ENCODE measurements around the gene IL15RA.
"Not testable (repeated sequence)": the region's sequence is repeated elsewhere in the genome, so short reads cannot be mapped to it uniquely, and the experiment has no call there.

Gene IL15RA

DNA sequence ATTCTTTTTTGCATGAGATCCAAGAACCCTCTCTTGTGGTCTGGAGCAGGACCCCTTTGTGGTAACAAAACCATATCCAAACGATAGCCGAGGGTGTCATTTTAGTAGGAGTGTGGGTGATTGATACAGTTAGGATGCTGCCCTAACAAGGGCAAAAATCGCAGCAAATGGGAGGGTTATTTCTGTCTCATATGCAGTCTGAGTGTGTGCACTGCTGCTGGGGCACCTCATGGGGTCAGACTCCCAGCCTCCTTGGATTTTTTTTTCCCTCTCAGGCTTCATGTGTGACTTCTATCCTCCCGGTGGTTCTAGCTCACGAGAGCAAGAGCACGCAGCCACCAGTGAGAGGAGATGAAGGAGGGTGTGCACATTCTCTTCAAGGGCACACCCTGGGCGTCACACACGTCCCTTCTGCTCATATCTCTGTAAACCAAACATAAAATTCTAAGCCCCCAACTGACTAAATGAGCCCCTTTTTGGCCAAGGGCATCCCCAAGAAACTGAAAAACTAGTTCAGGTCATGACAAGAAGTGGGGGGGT is 28.6 kb upstream of the IL15RA start:
- Histone ChIP-seq H3K36me3 (ENCODE audit: control insufficient read depth, insufficient read depth, low read length) (no peaks in the 10 kb centered on the region), H3K27ac (ENCODE audit: low read length) (no peak overlapping the region), H3K9me3 (ENCODE audit: control insufficient read depth, insufficient read depth, low read length) (no peaks in the 10 kb centered on the region), H3K4me1 (ENCODE audit: control insufficient read depth, insufficient read depth, low read length) (no peaks in the 10 kb centered on the region), H3K27me3 (ENCODE audit: control insufficient read depth, insufficient read depth, low read length) (no peaks in the 10 kb centered on the region), H3K4me3 (ENCODE audit: low read length) (no peak overlapping the region)
- no CpG with 5 or more reads among the region's 8 CpGs for WGBS (ENCODE audit: insufficient coverage, insufficient read length)
- no peak for DNase-seq (ENCODE audit: low read depth, low spot score)

GRCh38 chr10:6005161-6005804 is 27.9 kb upstream of the IL15RA start:
- H3K9me3 ChIP-seq (ENCODE audit: control insufficient read depth, insufficient read depth, low read length); H3K27me3 ChIP-seq (ENCODE audit: control insufficient read depth, insufficient read depth, low read length); H3K4me3 ChIP-seq (ENCODE audit: low read length); H3K27ac ChIP-seq (ENCODE audit: low read length); H3K36me3 ChIP-seq (ENCODE audit: control insufficient read depth, insufficient read depth, low read length); DNase-seq (ENCODE audit: low read depth, low spot score); H3K4me1 ChIP-seq (ENCODE audit: control insufficient read depth, insufficient read depth, low read length): not testable (repeated sequence)
- no CpG with 5 or more reads among the region's 6 CpGs for WGBS (ENCODE audit: insufficient coverage, insufficient read length)

- H3K4me1 ChIP-seq (ENCODE audit: control insufficient read depth, insufficient read depth, low read length), result no peaks in the 10 kb centered on the region
- whole genome bisulfite sequencing (ENCODE audit: insufficient coverage, insufficient read length), result no CpG with 5 or more reads among the region's 12 CpGs
- H3K27ac ChIP-seq (ENCODE audit: low read length), result no peak overlapping the region
- no peaks in the 10 kb centered on the region for H3K9me3 ChIP-seq (ENCODE audit: control insufficient read depth, insufficient read depth, low read length)
- H3K4me3 ChIP-seq (ENCODE audit: low read length), result no peak overlapping the region
- H3K27me3 ChIP-seq (ENCODE audit: control insufficient read depth, insufficient read depth, low read length), result no peaks in the 10 kb centered on the region
- H3K36me3 ChIP-seq (ENCODE audit: control insufficient read depth, insufficient read depth, low read length), result no peaks in the 10 kb centered on the region
- DNase-seq (ENCODE audit: low read depth, low spot score), result no peak
Observed at GRCh38 chr10:6002809-6003510, 25.6 kb upstream of the IL15RA start.

DNA sequence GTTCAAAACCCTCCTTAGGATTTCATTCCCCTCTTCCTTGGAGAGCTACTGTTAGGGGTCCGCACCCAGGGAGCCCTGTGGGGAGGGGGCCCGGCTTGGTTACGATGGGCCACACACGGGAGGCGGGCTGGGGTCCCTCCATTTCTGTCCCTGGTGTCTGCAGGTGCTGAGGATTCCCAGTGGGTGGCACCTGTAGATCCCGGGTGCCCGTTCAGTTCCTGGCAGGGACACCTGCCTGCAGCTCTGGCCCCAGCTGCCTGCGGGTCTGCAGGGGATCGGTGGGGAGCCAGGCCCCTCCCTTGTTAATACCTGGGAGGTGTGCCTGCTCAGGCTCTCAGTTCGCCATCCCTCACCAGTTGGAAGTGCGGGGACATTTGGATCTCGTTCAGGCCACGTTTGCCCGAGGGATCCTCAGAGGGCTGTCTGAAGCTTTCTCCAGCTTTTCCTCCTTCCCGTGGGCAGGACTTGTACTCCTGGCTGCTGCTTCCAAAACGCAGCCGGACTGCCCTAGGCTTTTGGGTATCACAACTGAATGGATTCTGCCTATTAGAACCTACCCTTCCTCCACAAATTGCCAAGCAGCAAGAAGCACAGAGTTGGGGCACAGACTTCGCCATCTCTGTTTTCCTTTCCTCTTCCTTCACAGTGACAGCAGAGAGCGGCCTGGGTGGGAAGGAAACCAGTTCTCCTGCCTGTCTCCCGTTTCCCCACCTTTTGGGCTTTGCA is 22.3 kb upstream of the IL15RA start:
- H3K9me3 ChIP-seq (ENCODE audit: control insufficient read depth, insufficient read depth, low read length), result no peaks in the 10 kb centered on the region
- H3K27ac ChIP-seq (ENCODE audit: low read length), result no peak overlapping the region
- H3K27me3 ChIP-seq (ENCODE audit: control insufficient read depth, insufficient read depth, low read length), result no peaks in the 10 kb centered on the region
- H3K4me1 ChIP-seq (ENCODE audit: control insufficient read depth, insufficient read depth, low read length), result no peaks in the 10 kb centered on the region; the same call in 1 of the 2 replicates
- no peak overlapping the region for H3K4me3 ChIP-seq (ENCODE audit: low read length)
- no CpG with 5 or more reads among the region's 20 CpGs for WGBS (ENCODE audit: insufficient coverage, insufficient read length)
- no peak for DNase-seq (ENCODE audit: low read depth, low spot score)
- no peaks in the 10 kb centered on the region for H3K36me3 ChIP-seq (ENCODE audit: control insufficient read depth, insufficient read depth, low read length)

GRCh38 chr10:5996696-5997095 is 19.4 kb upstream of the IL15RA start:
- no peaks in the 10 kb centered on the region for H3K9me3 ChIP-seq (ENCODE audit: control insufficient read depth, insufficient read depth, low read length)
- DNase-seq (ENCODE audit: low read depth, low spot score), result no peak
- no CpG with 5 or more reads among the region's 4 CpGs for WGBS (ENCODE audit: insufficient coverage, insufficient read length)
- no peaks in the 10 kb centered on the region; the same call in 1 of the 2 replicates for H3K4me1 ChIP-seq (ENCODE audit: control insufficient read depth, insufficient read depth, low read length)
- H3K27ac ChIP-seq (ENCODE audit: low read length), result no peak overlapping the region
- H3K36me3 ChIP-seq (ENCODE audit: control insufficient read depth, insufficient read depth, low read length), result no peaks in the 10 kb centered on the region
- no peaks in the 10 kb centered on the region for H3K27me3 ChIP-seq (ENCODE audit: control insufficient read depth, insufficient read depth, low read length)
- H3K4me3 ChIP-seq (ENCODE audit: low read length), result no peak overlapping the region

DNA sequence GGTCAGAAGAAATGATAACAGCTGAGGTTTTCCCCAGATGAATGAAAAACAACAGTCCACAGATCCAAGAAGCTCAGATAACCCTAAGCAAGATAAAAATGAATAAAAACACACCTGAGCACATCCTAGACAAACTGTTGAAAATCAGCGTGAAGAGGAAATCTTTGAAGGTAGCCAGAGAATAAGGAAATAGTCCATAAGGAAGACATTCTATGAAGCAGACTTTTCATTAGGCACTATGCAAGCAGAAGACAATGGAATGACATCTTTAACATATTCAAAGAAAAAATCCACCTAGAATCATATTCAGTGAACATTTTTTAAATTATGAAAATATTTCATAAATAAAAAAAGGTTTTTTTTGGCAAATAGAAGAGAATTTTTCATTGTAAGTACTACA is 15.1 kb upstream of the IL15RA start:
- H3K27me3 ChIP-seq (ENCODE audit: control insufficient read depth, insufficient read depth, low read length), result no peaks in the 10 kb centered on the region
- no peaks in the 10 kb centered on the region for H3K36me3 ChIP-seq (ENCODE audit: control insufficient read depth, insufficient read depth, low read length)
- H3K27ac ChIP-seq (ENCODE audit: low read length), result no peak overlapping the region
- no peak for DNase-seq (ENCODE audit: low read depth, low spot score)
- no peak overlapping the region for H3K4me3 ChIP-seq (ENCODE audit: low read length)
- H3K9me3 ChIP-seq (ENCODE audit: control insufficient read depth, insufficient read depth, low read length), result no peaks in the 10 kb centered on the region
- H3K4me1 ChIP-seq (ENCODE audit: control insufficient read depth, insufficient read depth, low read length), result no peaks in the 10 kb centered on the region; the same call in 1 of the 2 replicates
- no CpG with 5 or more reads among the region's 1 CpG for WGBS (ENCODE audit: insufficient coverage, insufficient read length)

- Histone ChIP-seq H3K4me1 (ENCODE audit: control insufficient read depth, insufficient read depth, low read length) (no peaks in the 10 kb centered on the region; the same call in 1 of the 2 replicates), H3K27ac (ENCODE audit: low read length) (no peak overlapping the region), H3K36me3 (ENCODE audit: control insufficient read depth, insufficient read depth, low read length) (no peaks in the 10 kb centered on the region), H3K9me3 (ENCODE audit: control insufficient read depth, insufficient read depth, low read length) (no peaks in the 10 kb centered on the region), H3K27me3 (ENCODE audit: control insufficient read depth, insufficient read depth, low read length) (no peaks in the 10 kb centered on the region), H3K4me3 (ENCODE audit: low read length) (no peak overlapping the region)
- DNase-seq (ENCODE audit: low read depth, low spot score), result no peak
Observed at GRCh38 chr10:5991708-5992107, 14.4 kb upstream of the IL15RA start.

DNA sequence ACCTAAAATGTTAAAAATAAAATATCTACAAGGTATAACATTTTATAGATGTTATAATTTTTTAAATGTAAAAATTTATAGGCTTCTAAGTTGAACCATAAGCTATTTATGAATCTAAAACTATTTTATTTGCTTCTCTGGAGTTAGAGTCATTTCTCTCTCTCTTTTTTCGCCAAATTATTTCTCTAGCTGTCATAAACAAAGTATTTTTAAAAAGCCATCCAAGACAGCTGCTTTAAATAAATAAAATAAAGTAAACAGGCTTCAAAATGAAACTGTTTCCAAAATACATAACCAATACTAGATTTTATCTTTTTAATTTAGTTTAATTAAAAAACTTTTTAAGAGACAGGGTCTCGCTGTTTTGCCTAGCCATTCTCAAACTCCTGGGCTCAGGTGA is 12.4 kb upstream of the IL15RA start:
- no CpG with 5 or more reads among the region's 2 CpGs for WGBS (ENCODE audit: insufficient coverage, insufficient read length)
- no peaks in the 10 kb centered on the region for H3K36me3 ChIP-seq (ENCODE audit: control insufficient read depth, insufficient read depth, low read length)
- DNase-seq (ENCODE audit: low read depth, low spot score), result no peak
- H3K27ac ChIP-seq (ENCODE audit: low read length), result no peak overlapping the region
- no peaks in the 10 kb centered on the region for H3K27me3 ChIP-seq (ENCODE audit: control insufficient read depth, insufficient read depth, low read length)
- H3K4me1 ChIP-seq (ENCODE audit: control insufficient read depth, insufficient read depth, low read length), result no peaks in the 10 kb centered on the region
- H3K4me3 ChIP-seq (ENCODE audit: low read length), result no peak overlapping the region
- H3K9me3 ChIP-seq (ENCODE audit: control insufficient read depth, insufficient read depth, low read length), result no peaks in the 10 kb centered on the region

DNA sequence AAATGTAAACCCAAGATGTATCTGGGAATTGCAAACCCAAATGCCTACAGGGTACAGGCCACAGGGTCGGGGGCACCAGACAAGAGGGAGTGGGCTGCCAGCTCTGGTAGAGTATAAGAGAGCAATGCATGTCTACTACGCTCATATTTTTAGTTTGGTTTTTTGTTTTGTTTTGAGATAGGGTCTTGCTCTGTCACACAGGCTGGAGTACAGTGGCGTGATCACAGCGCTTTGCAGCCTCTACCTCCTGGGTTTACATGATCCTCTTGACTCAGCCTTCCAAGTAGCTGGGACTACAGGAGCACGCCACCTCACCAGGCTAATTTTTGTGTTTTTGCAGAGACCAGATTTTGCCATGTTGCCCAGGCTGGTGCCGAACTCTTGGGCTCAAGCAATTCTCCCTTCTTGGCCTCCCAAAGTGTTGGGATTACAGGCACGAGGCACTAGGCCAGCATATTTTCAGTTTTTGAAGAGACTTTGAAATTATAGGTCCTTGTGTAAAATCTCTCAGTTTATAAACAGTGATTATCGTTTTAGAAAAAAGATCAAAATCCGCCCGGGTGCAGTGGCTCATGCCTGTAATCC is 11.1 kb upstream of the IL15RA start:
- no peak overlapping the region for H3K4me3 ChIP-seq (ENCODE audit: low read length)
- no peaks in the 10 kb centered on the region for H3K36me3 ChIP-seq (ENCODE audit: control insufficient read depth, insufficient read depth, low read length)
- no peaks in the 10 kb centered on the region for H3K4me1 ChIP-seq (ENCODE audit: control insufficient read depth, insufficient read depth, low read length)
- WGBS (ENCODE audit: insufficient coverage, insufficient read length), result no CpG with 5 or more reads among the region's 10 CpGs
- no peaks in the 10 kb centered on the region for H3K27me3 ChIP-seq (ENCODE audit: control insufficient read depth, insufficient read depth, low read length)
- no peaks in the 10 kb centered on the region for H3K9me3 ChIP-seq (ENCODE audit: control insufficient read depth, insufficient read depth, low read length)
- DNase-seq (ENCODE audit: low read depth, low spot score), result no peak
- no peak overlapping the region for H3K27ac ChIP-seq (ENCODE audit: low read length)

DNA sequence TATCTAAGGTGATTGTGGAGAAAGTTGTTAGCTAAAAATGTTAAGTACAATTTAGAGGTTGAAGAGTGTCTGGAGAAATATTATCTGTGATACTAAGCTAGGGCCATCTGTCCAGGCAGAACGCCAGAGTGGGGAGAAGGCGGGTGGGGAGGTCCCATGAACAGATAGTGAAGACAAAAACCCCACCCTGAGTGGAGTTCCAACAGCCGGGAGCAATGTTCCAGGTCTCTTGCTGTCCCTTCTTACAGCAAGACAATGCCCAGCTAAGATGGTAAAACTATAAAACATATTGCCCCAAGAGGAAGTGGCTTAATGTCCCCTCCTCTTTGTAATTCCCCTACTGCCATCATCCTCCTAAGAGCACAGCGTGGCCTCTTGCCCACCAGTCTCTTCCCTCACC is 10.4 kb upstream of the IL15RA start:
- WGBS (ENCODE audit: insufficient coverage, insufficient read length), result no CpG with 5 or more reads among the region's 4 CpGs
- Histone ChIP-seq H3K27ac (ENCODE audit: low read length) (no peak overlapping the region), H3K4me3 (ENCODE audit: low read length) (no peak overlapping the region), H3K9me3 (ENCODE audit: control insufficient read depth, insufficient read depth, low read length) (no peaks in the 10 kb centered on the region), H3K27me3 (ENCODE audit: control insufficient read depth, insufficient read depth, low read length) (no peaks in the 10 kb centered on the region), H3K36me3 (ENCODE audit: control insufficient read depth, insufficient read depth, low read length) (no peaks in the 10 kb centered on the region), H3K4me1 (ENCODE audit: control insufficient read depth, insufficient read depth, low read length) (no peaks in the 10 kb centered on the region)
- DNase-seq (ENCODE audit: low read depth, low spot score), result no peak

All from iPS DF 6.9 (cell line).